ENCODE results near the gene IL1RAPL2.
"Not testable (repeated sequence)": the region's sequence is repeated elsewhere in the genome, so short reads cannot be mapped to it uniquely, and the experiment has no call there.

The IL1RAPL2 gene

DNA sequence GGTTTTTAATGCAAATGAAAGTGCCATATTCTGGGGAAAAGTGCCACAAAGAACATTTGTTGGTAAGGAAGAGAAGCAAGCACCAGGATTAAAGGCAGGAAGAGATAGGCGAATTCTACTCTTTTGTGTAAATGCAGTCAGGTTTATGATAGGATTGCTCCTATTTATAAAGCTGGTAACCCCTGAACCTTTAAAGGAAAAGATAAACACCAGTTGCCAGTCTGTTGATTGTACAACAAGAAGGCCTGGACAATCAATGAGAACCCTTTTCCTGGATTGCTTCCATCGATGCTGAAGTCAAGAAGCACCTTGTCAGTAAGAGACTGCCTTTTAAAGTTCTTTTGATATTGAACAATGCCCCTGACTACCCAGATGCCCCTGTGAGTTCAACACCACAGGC is 1098.2 kb downstream of the IL1RAPL2 start:
- no peak overlapping the region for H3K27ac ChIP-seq
- POLR2A ChIA-PET (ENCODE audit: low non-redundant PET), result no interaction called here
- CTCF ChIA-PET, result no interaction called here
- no peak for DNase-seq (ENCODE audit: low spot score)
- no peak for TF ChIP-seq CTCF (conservative IDR thresholded peaks at IDR 0.05; ENCODE audit: low read depth)

DNA sequence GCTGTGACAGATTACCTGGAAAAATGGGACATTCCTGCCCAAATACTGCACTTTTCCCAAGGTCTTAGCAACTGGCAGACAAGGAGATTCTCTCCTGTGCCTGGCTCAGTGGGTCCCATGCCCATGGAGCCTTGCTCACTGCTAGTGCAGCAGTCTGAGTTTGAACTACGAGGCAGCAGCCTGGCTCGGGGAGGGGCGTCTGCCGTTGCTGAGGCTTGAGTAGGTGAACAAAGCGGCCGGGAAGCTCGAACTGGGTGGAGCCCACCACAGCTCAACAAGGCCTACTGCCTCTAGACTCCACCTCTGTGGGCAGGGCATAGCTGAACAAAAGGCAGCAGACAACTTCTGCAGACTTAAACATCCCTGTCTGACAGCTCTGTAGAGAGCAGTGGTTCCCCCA is 1118.3 kb downstream of the IL1RAPL2 start:
- H3K27ac ChIP-seq; CTCF ChIA-PET; DNase-seq (ENCODE audit: low spot score); POLR2A ChIA-PET (ENCODE audit: low non-redundant PET): not testable (repeated sequence)

DNA sequence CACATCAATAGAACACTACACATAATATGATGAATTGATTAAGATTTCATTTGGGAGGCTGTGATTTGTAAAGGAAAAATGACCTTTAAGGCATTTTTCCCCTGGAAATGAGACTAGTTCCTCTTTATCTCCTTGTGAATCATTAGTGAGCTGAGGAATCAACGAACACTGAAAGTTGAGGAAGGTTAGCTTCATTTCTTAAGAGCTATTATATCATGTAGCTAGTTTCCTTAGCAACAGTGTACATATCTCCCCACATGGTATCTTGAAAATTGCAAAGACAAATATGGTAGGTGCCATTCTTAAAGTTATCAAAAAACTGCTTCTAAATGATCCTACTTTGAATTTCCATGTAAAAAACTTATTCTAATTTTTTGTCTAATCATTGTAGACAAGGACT is 1128.8 kb downstream of the IL1RAPL2 start:
- ChIA-PET CTCF (no interaction called here), POLR2A (ENCODE audit: low non-redundant PET) (no interaction called here)
- TF ChIP-seq CTCF (conservative IDR thresholded peaks at IDR 0.05; ENCODE audit: low read depth), result no peak
- no peak for DNase-seq (ENCODE audit: low spot score)
- H3K27ac ChIP-seq, result no peak overlapping the region

DNA sequence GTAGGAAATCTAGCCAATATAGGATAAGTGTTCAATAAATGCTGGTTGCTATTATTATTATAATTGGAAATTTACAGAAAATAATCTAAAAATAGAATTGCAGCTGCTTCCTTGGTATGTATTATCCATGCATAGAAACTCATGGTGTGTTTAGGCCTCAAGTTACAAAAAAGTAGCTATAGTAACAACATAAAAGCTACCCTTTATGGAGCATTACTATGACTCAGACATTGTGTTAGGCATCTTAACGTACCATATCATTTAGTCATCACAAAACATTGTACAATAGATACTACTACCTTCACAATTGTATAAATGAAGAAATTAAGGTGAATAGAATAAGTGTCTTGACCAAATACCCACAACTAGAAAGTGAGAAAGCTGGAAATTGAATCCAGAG is 1129.5 kb downstream of the IL1RAPL2 start:
- ChIA-PET POLR2A (ENCODE audit: low non-redundant PET) (no interaction called here), CTCF (no interaction called here)
- no peak overlapping the region for H3K27ac ChIP-seq
- TF ChIP-seq CTCF (conservative IDR thresholded peaks at IDR 0.05; ENCODE audit: low read depth), result no peak
- peak; percentile 59 for DNase-seq (ENCODE audit: low spot score)

- no peak overlapping the region for H3K27ac ChIP-seq
- ChIA-PET POLR2A (ENCODE audit: low non-redundant PET) (no interaction called here), CTCF (interaction anchor here (0.6 kb wide), 1 partner anchor 75 kb away, joined by 3 read pairs; no protein-coding TSS in a partner anchor)
- DNase-seq (ENCODE audit: low spot score), result no peak
- TF ChIP-seq CTCF (conservative IDR thresholded peaks at IDR 0.05; ENCODE audit: low read depth), result no peak
Measured at GRCh38 chrX:105696870-105697269, 1130.9 kb downstream of the IL1RAPL2 start.

- CTCF ChIA-PET, result interaction anchor here (0.7 kb wide), 1 partner anchor 82 kb away, joined by 3 read pairs; no protein-coding TSS in a partner anchor
- H3K27ac ChIP-seq, result no peak overlapping the region
- DNase-seq (ENCODE audit: low spot score), result no peak
- no peak for TF ChIP-seq CTCF (conservative IDR thresholded peaks at IDR 0.05; ENCODE audit: low read depth)
- POLR2A ChIA-PET (ENCODE audit: low non-redundant PET), result no interaction called here
Measured at GRCh38 chrX:105697984-105698781, 1132.2 kb downstream of the IL1RAPL2 start.

DNA sequence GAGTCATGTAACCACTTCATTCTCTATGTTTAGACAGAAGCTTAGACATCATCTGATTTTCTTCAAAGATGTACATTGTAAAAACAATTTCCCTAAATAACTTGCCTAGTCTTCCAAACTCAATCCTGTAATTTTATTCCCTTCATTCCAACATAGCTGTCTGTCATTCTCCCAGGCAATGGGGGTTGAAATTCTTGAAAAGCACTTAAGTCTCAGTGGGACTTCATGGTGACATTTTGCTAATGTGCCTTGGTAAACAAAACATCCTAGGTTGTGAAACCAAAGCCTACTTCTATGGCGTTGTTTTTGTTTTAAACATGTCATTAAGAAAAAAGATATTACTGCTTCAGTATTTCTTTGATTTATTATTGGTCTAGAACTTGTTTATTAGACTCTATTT is 1134.3 kb downstream of the IL1RAPL2 start:
- POLR2A ChIA-PET (ENCODE audit: low non-redundant PET), result no interaction called here
- CTCF ChIA-PET, result no interaction called here

More for the DNA sequence above, 1134.3 kb downstream of the IL1RAPL2 start:
- no peak for DNase-seq (ENCODE audit: low spot score)
- TF ChIP-seq CTCF (conservative IDR thresholded peaks at IDR 0.05; ENCODE audit: low read depth), result no peak
- no peak overlapping the region for H3K27ac ChIP-seq

All from RWPE1 (cell line).